NCI-H2196 (cell line): Measurements from ENCODE around the gene ADAMTS14.

ENCODE experiments used
- DNase-seq: peaks from one replicate; lab custom pipeline; 2025; ENCODE audit not compliant: unreplicated experiment; lab: John Stamatoyannopoulos, UW

ADAMTS14 gene

GRCh38 chr10:70726909-70727495, 54.7 kb downstream of the ADAMTS14 start:
- DNase-seq = no peak

DNA sequence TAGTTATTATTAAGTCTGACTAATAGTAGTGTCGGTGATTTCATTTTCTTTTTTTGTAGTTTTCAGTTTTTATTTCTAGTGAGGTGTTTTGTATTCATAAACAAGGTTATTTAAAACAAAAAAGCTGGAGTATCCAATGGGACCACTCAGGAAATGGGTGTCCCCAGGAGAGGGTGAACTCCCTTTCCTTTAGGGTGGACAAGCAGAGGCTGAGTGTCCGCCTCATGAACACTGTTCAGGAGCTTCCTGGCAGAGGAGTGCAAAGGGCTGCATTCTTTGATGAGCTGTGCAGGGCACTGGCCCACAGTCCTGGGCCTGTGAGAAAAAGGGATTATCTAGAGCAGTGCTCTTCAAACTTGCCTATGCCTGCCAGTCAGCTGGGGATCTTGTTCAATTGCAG, 56.0 kb downstream of the ADAMTS14 start:
- no peak for DNase-seq

DNA sequence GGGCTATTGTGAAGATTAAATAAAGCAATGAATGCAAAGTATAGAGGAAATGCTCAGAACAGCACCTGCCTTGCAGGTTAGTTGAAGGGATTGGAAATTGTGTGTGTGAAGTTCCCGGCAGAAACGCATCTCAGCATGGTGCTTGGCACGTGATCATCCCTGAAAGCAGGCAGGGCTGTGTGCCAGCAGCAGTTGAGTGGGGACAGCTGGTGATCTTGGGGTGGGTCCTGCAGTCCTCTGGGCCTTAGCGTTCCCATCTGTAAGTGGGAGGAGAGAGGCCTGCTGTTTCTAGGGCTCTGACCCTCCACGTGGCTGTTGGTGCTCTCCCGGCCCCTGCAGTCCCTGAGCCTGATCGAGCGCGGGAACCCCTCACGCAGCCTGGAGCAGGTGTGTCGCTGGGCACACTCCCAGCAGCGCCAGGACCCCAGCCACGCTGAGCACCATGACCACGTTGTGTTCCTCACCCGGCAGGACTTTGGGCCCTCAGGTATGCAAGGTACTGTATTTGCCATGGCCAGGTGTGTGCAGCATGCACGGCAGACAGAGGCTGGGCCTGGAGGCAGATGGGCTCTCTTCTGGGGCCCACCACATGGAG, 57.6 kb downstream of the ADAMTS14 start:
- peak; percentile 52 for DNase-seq

- no peak for DNase-seq
Measured at GRCh38 chr10:70730955-70731354, 58.6 kb downstream of the ADAMTS14 start.

DNA sequence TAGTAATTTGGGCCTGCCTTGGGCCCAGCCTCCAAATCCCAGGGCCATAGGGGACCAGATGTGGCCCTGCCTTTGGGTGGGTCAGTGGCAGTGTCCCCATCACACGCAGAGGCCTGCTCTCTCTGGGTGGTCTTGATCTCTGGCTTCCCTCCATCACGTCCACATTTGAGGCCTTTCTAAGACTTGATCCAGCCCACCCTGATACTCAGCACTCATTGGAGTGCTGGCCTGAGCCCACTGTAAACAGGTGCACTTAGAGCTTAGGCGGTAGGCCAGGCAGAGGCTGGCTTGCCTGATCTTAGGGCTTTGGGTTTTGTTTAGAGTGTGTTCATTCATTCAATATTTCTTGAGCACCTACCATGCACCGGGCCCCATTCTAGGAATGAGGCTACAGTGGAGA, 60.3 kb downstream of the ADAMTS14 start:
- no peak for DNase-seq

- DNase-seq = no peak
Measured at GRCh38 chr10:70733051-70733450, 60.7 kb downstream of the ADAMTS14 start.

DNA sequence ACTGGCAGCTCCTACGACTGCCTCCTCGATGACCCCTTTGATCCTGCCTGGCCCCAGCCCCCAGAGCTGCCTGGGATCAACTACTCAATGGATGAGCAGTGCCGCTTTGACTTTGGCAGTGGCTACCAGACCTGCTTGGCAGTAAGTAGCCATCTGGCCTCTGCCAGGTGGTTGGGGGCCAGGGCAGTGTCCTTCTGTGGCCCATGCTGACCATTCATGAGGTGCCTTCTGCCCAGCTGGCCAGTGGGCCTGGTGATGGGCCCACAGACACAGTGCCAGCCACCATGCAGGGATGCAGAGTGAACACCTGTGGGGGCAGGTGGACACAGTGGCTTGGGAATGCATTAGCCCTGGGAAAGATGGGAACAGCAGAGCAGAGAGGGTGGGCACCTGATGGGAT, 62.9 kb downstream of the ADAMTS14 start:
- DNase-seq = no peak

DNA sequence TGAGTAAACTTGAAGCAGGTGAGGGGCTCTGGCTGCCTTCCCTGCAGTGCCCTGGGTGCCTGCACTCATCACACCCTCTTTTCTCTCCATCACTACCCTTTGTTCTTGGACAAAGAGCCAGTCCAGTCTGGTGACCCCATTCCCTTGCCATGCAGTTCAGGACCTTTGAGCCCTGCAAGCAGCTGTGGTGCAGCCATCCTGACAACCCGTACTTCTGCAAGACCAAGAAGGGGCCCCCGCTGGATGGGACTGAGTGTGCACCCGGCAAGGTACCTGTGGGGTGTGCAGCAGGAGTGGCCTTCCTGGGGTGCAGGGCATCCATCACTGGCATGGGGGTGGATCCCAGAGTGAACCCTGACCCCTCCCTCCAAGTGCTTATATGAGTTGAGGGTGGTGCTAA, 64.2 kb downstream of the ADAMTS14 start:
- DNase-seq = no peak

GRCh38 chr10:70737250-70737649, 64.9 kb downstream of the ADAMTS14 start:
- no peak for DNase-seq

DNA sequence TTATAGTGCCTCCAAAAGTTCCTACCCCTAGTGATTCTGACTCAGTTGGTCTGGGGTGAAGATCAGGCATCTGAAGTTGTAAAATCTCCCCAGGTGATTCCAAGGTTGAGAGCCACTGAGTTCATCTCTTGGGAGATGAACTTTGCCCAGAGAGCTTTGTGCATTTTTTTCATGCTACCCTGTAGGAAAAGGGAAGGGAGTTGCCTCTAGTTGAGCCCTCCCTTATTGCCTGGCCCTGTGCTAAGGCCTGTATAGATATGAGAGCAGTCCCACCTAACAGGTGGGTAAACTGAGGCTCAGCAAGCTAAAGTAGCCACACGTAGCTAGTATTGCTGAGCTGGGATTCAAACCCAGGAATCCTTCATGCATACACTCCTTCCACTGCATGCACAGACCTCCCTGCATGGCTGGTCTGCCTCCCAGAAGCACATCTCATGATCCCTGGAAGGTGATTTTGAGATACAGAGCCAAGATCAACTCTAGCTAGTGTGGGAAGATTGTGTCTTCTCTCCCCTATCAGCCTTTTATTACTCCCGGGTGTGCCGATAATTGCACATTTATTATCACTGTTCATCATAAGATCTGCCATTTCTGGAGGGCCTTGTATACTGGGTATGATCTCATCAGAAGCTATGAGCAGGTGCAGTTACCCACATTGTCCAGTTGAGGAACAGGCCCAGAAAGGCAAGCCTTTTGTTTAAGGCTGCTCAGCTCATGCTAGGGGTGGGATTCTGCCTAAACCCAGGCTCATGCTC, 65.9 kb downstream of the ADAMTS14 start:
- no peak for DNase-seq

GRCh38 chr10:70738761-70739121, 66.4 kb downstream of the ADAMTS14 start:
- DNase-seq = no peak

DNA sequence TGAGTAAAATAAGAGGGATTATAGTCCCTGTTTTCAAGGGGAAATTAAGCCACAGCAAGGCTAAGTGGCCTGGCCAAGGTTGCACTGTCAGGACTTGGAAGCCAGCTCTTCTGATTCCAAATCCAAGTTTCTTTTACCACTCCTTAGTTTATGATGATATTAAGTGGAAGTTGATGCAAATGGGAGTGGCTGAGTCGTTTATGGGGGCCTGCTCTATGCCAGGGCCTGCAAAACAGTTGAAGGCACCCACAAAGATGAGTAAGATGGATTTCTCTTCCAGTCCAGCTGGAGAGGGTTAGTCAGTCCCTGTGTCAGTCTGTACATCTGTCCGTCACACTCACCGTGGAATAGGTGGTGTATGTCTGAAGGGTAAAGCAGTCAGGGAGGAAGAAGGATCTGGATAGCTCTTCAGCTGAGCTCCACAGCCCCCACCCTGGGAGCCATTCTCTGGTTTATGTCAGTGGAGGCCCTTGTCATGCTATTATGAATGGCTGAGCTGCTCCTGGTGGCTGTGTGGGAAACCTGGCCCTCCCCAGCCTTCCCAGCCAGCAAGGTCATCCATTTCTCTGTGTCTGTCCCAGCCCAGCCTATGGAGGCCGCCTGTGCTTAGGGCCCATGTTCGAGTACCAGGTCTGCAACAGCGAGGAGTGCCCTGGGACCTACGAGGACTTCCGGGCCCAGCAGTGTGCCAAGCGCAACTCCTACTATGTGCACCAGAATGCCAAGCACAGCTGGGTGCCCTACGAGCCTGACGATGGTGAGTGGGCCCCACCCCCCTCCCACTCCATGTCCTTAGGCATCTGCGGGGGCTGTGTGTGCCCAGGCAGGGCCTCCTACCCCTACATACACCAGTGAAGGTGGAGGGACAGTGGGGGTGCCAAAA, 68.3 kb downstream of the ADAMTS14 start:
- DNase-seq = no peak

DNA sequence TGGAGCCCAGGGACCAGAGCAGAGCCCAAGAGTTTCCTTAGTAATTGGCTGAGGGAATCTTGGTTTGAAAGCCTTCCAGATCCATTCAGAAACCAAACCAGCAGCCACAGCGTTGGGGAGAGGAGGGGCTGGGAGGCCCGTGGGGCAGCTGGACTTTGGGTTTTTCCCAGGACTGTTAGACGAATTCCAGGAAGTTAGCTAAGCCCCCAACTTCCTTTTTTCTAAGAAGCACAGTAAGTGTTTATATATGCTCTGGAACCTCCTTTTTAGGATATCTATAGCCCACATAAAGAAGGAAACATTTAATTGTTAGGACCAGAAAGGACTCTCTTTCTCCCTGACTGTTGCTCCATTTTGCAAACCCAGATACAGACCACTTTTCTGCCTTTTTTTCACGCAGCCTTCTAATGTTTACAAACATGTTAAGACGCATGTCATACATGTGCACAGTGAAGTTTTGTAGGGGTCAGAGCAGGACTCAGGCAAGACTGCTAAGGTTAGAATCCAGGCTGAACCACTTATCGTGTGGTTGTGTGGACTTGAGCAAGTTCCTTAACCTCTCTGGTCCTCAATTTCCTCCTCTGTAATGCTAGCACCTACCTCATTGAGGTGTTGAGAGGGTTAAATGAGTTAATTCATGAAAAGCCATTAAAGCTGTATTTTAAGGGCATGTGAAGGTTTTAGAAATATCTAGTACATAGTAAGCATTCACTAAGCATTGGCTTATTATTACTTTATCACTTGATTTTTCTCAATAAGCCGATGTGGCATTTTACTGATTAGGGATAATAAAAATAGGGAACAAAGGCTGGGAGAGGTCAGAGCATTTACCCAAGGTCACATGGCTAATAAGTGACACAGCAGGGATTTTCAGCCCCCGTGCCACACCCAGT, 70.5 kb downstream of the ADAMTS14 start:
- DNase-seq = no peak

- no peak for DNase-seq
Measured at GRCh38 chr10:70743430-70743788, 71.1 kb downstream of the ADAMTS14 start.

- DNase-seq = no peak
Measured at GRCh38 chr10:70743879-70744278, 71.6 kb downstream of the ADAMTS14 start.

GRCh38 chr10:70744617-70745143, 72.4 kb downstream of the ADAMTS14 start:
- DNase-seq = no peak

- DNase-seq = no peak
Measured at GRCh38 chr10:70745555-70745954, 73.2 kb downstream of the ADAMTS14 start.

DNA sequence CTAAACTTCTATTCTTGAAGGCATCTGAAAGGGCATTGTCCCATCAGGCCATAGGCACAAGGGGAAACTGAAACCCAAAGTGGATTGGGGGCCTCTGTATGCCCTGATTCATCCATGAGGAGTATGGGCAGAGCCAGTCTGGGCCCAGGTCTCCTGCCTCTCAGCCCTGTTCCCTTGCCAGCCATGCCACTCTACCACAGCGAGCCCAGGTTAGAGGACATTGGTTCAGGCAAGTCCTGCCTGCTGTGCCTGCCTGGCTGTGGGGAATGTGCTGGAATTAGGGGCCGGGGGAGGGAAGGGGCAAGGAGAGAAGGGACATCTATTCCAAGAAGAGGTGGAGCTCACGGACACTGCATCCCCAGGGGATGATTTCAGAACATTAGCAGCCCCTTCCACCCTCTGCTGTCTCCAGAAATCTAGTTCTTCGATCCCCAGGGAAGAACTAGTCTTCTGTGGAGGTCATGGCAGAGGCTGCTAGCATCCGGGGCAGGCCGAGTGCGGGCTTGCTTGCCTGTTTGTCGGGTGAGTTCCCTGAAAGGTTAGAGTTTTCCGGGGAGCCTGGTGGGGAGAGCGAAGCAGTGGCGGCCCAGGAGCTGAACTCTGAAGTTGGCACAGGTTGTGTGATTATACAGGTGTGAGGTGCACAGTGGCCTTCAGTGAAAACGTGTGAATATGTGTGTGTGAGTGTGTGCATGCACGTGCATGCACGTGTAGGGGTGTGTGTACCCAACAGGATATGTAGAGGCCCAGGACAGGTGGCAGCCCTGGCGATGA, 75.1 kb downstream of the ADAMTS14 start:
- no peak for DNase-seq

DNA sequence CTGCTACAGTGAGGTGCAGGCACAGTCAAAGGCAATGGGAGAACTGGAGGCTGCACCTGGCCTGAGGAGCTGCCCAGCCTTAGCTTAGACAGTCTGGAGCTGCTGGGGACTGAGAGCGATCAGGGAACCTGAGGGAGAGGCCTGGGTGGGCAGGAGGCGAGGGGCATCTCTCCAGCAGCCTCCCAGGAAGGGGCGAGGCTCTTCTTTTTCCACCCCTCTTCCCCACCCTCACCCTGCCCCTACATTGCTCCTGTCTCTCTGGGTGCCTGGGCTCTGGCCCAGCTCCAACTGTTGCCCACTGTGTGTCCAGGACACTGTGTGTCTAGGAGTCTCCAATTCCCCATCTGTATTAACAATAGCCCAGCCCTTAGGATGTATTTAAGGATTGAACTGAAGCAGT, 76.0 kb downstream of the ADAMTS14 start:
- DNase-seq = no peak
